GM19023 (cell line): ENCODE results near the gene TPRX1.
"Not testable (repeated sequence)": the region's sequence is repeated elsewhere in the genome, so short reads cannot be mapped to it uniquely, and the experiment has no call there.

ENCODE experiments used
- ATAC-seq: cut with Tn5 transposase; IDR thresholded peaks from one replicate; pipeline ENCODE4 v1.9.1; 2021; ENCODE audit warnings: mild to moderate bottlenecking, moderate library complexity; ENCODE audit not compliant: unreplicated experiment

The TPRX1 gene

GRCh38 chr19:47769534-47769933, 34.8 kb downstream of the TPRX1 start:
- ATAC-seq = no peak

GRCh38 chr19:47768604-47769003, 35.7 kb downstream of the TPRX1 start:
- ATAC-seq = no peak

GRCh38 chr19:47767349-47767748, 37.0 kb downstream of the TPRX1 start:
- ATAC-seq = no peak

- no peak for ATAC-seq
These were observed 37.7 kb downstream of the TPRX1 start for GRCh38 chr19:47766670-47767069.

- ATAC-seq = no peak
These were observed 38.1 kb downstream of the TPRX1 start for GRCh38 chr19:47766359-47766620.

GRCh38 chr19:47765523-47766358, 38.6 kb downstream of the TPRX1 start:
- no peak for ATAC-seq

GRCh38 chr19:47764705-47765104, 39.6 kb downstream of the TPRX1 start:
- ATAC-seq = not testable (repeated sequence)

- ATAC-seq = no peak
These were observed 41.6 kb downstream of the TPRX1 start for GRCh38 chr19:47762615-47763308.

GRCh38 chr19:47762151-47762550, 42.2 kb downstream of the TPRX1 start:
- ATAC-seq = no peak

GRCh38 chr19:47761566-47761965, 42.8 kb downstream of the TPRX1 start:
- no peak for ATAC-seq

- ATAC-seq = no peak
These were observed 43.7 kb downstream of the TPRX1 start for GRCh38 chr19:47760632-47760999.

- no peak for ATAC-seq
These were observed 45.9 kb downstream of the TPRX1 start for GRCh38 chr19:47758443-47758804.

- ATAC-seq = no peak
These were observed 46.5 kb downstream of the TPRX1 start for GRCh38 chr19:47757617-47758442.

GRCh38 chr19:47756953-47757608, 47.3 kb downstream of the TPRX1 start:
- ATAC-seq = no peak

GRCh38 chr19:47756627-47756929, 47.8 kb downstream of the TPRX1 start:
- no peak for ATAC-seq

GRCh38 chr19:47755762-47756626, 48.4 kb downstream of the TPRX1 start:
- ATAC-seq = no peak

- no peak for ATAC-seq
These were observed 49.1 kb downstream of the TPRX1 start for GRCh38 chr19:47755065-47755761.

GRCh38 chr19:47754206-47755064, 49.9 kb downstream of the TPRX1 start:
- no peak for ATAC-seq
